ENCODE measurements around the gene MYO16.

GRCh38 chr13:109130093-109130835 is 500.9 kb downstream of the MYO16 start:
- TF ChIP-seq, protein P1, sequence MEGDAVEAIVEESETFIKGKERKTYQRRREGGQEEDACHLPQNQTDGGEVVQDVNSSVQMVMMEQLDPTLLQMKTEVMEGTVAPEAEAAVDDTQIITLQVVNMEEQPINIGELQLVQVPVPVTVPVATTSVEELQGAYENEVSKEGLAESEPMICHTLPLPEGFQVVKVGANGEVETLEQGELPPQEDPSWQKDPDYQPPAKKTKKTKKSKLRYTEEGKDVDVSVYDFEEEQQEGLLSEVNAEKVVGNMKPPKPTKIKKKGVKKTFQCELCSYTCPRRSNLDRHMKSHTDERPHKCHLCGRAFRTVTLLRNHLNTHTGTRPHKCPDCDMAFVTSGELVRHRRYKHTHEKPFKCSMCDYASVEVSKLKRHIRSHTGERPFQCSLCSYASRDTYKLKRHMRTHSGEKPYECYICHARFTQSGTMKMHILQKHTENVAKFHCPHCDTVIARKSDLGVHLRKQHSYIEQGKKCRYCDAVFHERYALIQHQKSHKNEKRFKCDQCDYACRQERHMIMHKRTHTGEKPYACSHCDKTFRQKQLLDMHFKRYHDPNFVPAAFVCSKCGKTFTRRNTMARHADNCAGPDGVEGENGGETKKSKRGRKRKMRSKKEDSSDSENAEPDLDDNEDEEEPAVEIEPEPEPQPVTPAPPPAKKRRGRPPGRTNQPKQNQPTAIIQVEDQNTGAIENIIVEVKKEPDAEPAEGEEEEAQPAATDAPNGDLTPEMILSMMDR (IDR thresholded peaks at IDR 0.05; ENCODE audit: poor library complexity) = no peak
- TF ChIP-seq EZH2 (IDR thresholded peaks at IDR 0.05; ENCODE audit: borderline replicate concordance) = no peak

All from hepatocyte (in vitro differentiated cells).